A673 (cell line): ENCODE data around the gene MAGI1.

ENCODE experiments used
- CTCF ChIP-seq: fragments of 300-800, 200-600 bp; sonication (generic); conservative IDR thresholded peaks from 2 replicates; pipeline ENCODE4 v1.5.1; 2017; ENCODE audit warnings: low read depth, mild to moderate bottlenecking, antibody characterized with exemption, low read length, moderate library complexity, mixed read lengths
- EZH2 ChIP-seq: fragments of 200-600 bp; sonication (generic); IDR thresholded peaks from 2 replicates; pipeline ENCODE4 v1.6.1; 2017; ENCODE audit warnings: borderline replicate concordance, low read depth, mild to moderate bottlenecking, mixed read lengths, antibody characterized with exemption, low read length; ENCODE audit not compliant: poor library complexity, severe bottlenecking

- TF ChIP-seq CTCF, result no peak
- no peak for TF ChIP-seq EZH2
These were observed 457.4 kb downstream of the MAGI1 start for GRCh38 chr3:65581313-65581712.
